HepG2 (cell line): ENCODE measurements around the gene TUBB. TPM values are rescaled to one million over a fixed set of nuclear protein-coding genes. Genes with fewer than 3 reads are reported as not detected.

Experiments used
- ATF1 ChIP-seq: IDR thresholded peaks from 2 replicates; pipeline ENCODE4 v1.6.1; 2016; ENCODE audit warnings: mild to moderate bottlenecking, control low read depth
- ATM ChIP-seq: fragments of 450-650 bp; IDR thresholded peaks from 2 replicates; pipeline ENCODE4 v1.7.1; 2017; ENCODE audit warnings: mild to moderate bottlenecking, borderline replicate concordance
- BHLHE40 ChIP-seq: IDR thresholded peaks from 2 replicates; pipeline ENCODE4 v1.6.1; 2011; ENCODE audit warnings: low read length, improper control_type of control experiment
- CENPBD1 ChIP-seq: sonication (generic); formaldehyde crosslinking; IDR thresholded peaks from 2 replicates; pipeline ENCODE4 v1.8.0; 2022; ENCODE audit warnings: missing genetic modification reagents, low read depth, mild to moderate bottlenecking, borderline replicate concordance
- CERS6 ChIP-seq: sonication (generic); formaldehyde crosslinking; IDR thresholded peaks from 2 replicates; pipeline ENCODE4 v1.5.0; 2020; ENCODE audit warnings: missing genetic modification reagents
- CREM ChIP-seq, 2 experiments: sonication (generic) in 1 of 2; formaldehyde crosslinking in 1 of 2; IDR thresholded peaks; 2 replicates each; pipeline versions ENCODE4 v1.4.0 to v1.6.1; 2016 to 2020; ENCODE audit warnings: antibody characterized with exemption in 1 of 2, mild to moderate bottlenecking in 1 of 2, missing genetic modification reagents in 1 of 2
- HHEX ChIP-seq: IDR thresholded peaks from 2 replicates; pipeline ENCODE4 v1.6.1; 2016; ENCODE audit warnings: control low read depth
- HOXA5 ChIP-seq: sonication (generic); formaldehyde crosslinking; IDR thresholded peaks from 2 replicates; pipeline ENCODE4 v1.4.0; 2020; ENCODE audit warnings: missing genetic modification reagents
- HOXD1 ChIP-seq: sonication (generic); formaldehyde crosslinking; IDR thresholded peaks from 2 replicates; pipeline ENCODE4 v1.5.0; 2020; ENCODE audit warnings: missing genetic modification reagents
- KDM1A ChIP-seq: IDR thresholded peaks from 2 replicates; pipeline ENCODE4 v1.6.1; 2016; ENCODE audit warnings: missing compliant biosample characterization
- NCOA2 ChIP-seq: sonication (generic); formaldehyde crosslinking; IDR thresholded peaks from 2 replicates; pipeline ENCODE4 v1.8.0; 2022; ENCODE audit warnings: inconsistent platforms
- NFATC3 ChIP-seq: sonication (generic); formaldehyde crosslinking; IDR thresholded peaks from 2 replicates; pipeline ENCODE4 v1.5.1; 2020; ENCODE audit warnings: mild to moderate bottlenecking, missing genetic modification reagents
- PHF8 ChIP-seq: sonication (generic); formaldehyde crosslinking; IDR thresholded peaks from 2 replicates; pipeline ENCODE4 v1.5.0; 2020; ENCODE audit warnings: missing genetic modification reagents
- RBFOX2 ChIP-seq: fragments of 200-400 bp; formaldehyde crosslinking; IDR thresholded peaks from 2 replicates; pipeline ENCODE4 v1.6.1; 2017; ENCODE audit warnings: low read depth, mild to moderate bottlenecking, low read length
- SP2 ChIP-seq: sonication (generic); formaldehyde crosslinking; IDR thresholded peaks from 2 replicates; pipeline ENCODE4 v1.5.1; 2020; ENCODE audit warnings: mild to moderate bottlenecking, missing genetic modification reagents
- SUZ12 ChIP-seq: fragments of 150-350 bp; IDR thresholded peaks from 2 replicates; pipeline ENCODE4 v1.6.1; 2014; ENCODE audit warnings: low read depth, low read length
- THYN1 ChIP-seq: sonication (generic); formaldehyde crosslinking; IDR thresholded peaks from 2 replicates; pipeline ENCODE4 v1.8.1; 2023; ENCODE audit warnings: low read depth, mild to moderate bottlenecking, moderate library complexity, missing genetic modification reagents, borderline replicate concordance
- ZBTB34 ChIP-seq: sonication (generic); formaldehyde crosslinking; IDR thresholded peaks from 2 replicates; pipeline ENCODE4 v1.8.0; 2022; ENCODE audit warnings: mild to moderate bottlenecking, missing genetic modification reagents
- ZFY ChIP-seq: sonication (generic); formaldehyde crosslinking; IDR thresholded peaks from 2 replicates; pipeline ENCODE4 v1.4.0; 2020; ENCODE audit warnings: missing genetic modification reagents
- ZNF160 ChIP-seq: sonication (generic); formaldehyde crosslinking; IDR thresholded peaks from 2 replicates; pipeline ENCODE4 v1.8.0; 2022; ENCODE audit warnings: mild to moderate bottlenecking, inconsistent platforms, missing genetic modification reagents
- ZNF17 ChIP-seq: sonication (generic); formaldehyde crosslinking; IDR thresholded peaks from 2 replicates; pipeline ENCODE4 v1.5.0; 2020; ENCODE audit warnings: mild to moderate bottlenecking, missing genetic modification reagents
- ZNF225 ChIP-seq: sonication (generic); formaldehyde crosslinking; IDR thresholded peaks from 2 replicates; pipeline ENCODE4 v1.4.0; 2020; ENCODE audit warnings: mild to moderate bottlenecking, missing genetic modification reagents
- ZNF350 ChIP-seq: sonication (generic); formaldehyde crosslinking; IDR thresholded peaks from 2 replicates; pipeline ENCODE4 v1.4.0; 2020; ENCODE audit warnings: mild to moderate bottlenecking, low read depth, missing genetic modification reagents, borderline replicate concordance
- ZNF574 ChIP-seq: sonication (generic); formaldehyde crosslinking; IDR thresholded peaks from 2 replicates; pipeline ENCODE4 v1.4.0; 2020; ENCODE audit warnings: missing genetic modification reagents
- ZNF883 ChIP-seq: sonication (generic); formaldehyde crosslinking; IDR thresholded peaks from 2 replicates; pipeline ENCODE4 v1.5.1; 2020; ENCODE audit warnings: mild to moderate bottlenecking, missing genetic modification reagents; ENCODE audit errors: not compliant biosample characterization
- ZSCAN30 ChIP-seq: sonication (generic); formaldehyde crosslinking; IDR thresholded peaks from 2 replicates; pipeline ENCODE4 v1.5.0; 2020; ENCODE audit warnings: mild to moderate bottlenecking, missing genetic modification reagents
- polyA plus RNA-seq, 8 experiments: library from polyadenylated mRNA; depleted of rRNA in 3 of 8; stranded (reverse) in 7 of 8; unstranded in 1 of 8; fragments of >200 nt; fragmentation: Illumina TruSeq in 4 of 8; extraction: Trizol in 4 of 8; gene quantifications; 2 replicates each; pipeline versions ENCODE4 v1.2.1 to v1.2.3, GENCODE V29; 2011 to 2016; ENCODE audit warnings: low read depth in 4 of 8, missing spikeins in 1 of 8, mixed read lengths in 1 of 8; ENCODE audit not compliant: insufficient read depth in 1 of 8
- total RNA-seq, 5 experiments: library from RNA; depleted of rRNA; stranded (reverse); fragments of >200 nt; fragmentation: Illumina TruSeq; extraction: Trizol; gene quantifications; 2 replicates each; pipeline ENCODE4 v1.2.3, GENCODE V29; 2016; ENCODE audit warnings: low read depth in 1 of 5

Gene TUBB
- total and polyA plus RNA-seq, 2 of the 13 experiments (the other 11 are each of a cell fraction or from before 2014, with no cell fraction given) = 911 to 1,163 TPM

GRCh38 chr6:30672445-30673253 lies 47.5 kb upstream of the TUBB start, which contains the start of gene DHX16 (continued):
- TF ChIP-seq NFATC3 (CRISPR knock-in tag) (peak; percentile 87; the same call in 1 of the 2 replicates), HHEX (CRISPR knock-in tag) (no peak), THYN1 (CRISPR knock-in tag) (no peak), ATF1 (CRISPR knock-in tag) (peak; percentile 72), HOXD1 (CRISPR knock-in tag) (0 out of 2 replicates have a peak, but pooled peaks have one; percentile 60), ZNF225 (peak; percentile 95), ZNF160 (CRISPR knock-in tag) (no peak; the same call in 1 of the 2 replicates), NCOA2 (CRISPR knock-in tag) (peak; percentile 64), ZNF883 (CRISPR knock-in tag) (peak; percentile 80), SUZ12 (no peak), ZNF350 (peak; percentile 87; the same call in 1 of the 2 replicates), CENPBD1 (CRISPR knock-in tag) (no peak), RBFOX2 (peak; percentile 85), ZSCAN30 (CRISPR knock-in tag) (no peak), PHF8 (CRISPR knock-in tag) (peak; percentile 96), HOXA5 (CRISPR knock-in tag) (no peak), ATM (no peak), ZNF574 (CRISPR knock-in tag) (peak; percentile 98), ZFY (CRISPR knock-in tag) (peak; percentile 88), ZBTB34 (CRISPR knock-in tag) (no peak), BHLHE40 (peak; percentile 42; the same call in 1 of the 2 replicates), ZNF17 (CRISPR knock-in tag) (no peak), SP2 (peak; percentile 67; the same call in 1 of the 2 replicates), CREM (IDR thresholded peaks at IDR 0.05) (peak; percentile 63; the same call in 1 of the 2 replicates), CREM (CRISPR knock-in tag; IDR thresholded peaks at IDR 0.05) (no peak), KDM1A (CRISPR knock-in tag) (0 out of 2 replicates have a peak, but pooled peaks have one; percentile 42), CERS6 (CRISPR knock-in tag) (no peak)
